Activated T-cell treated with anti-CD3 and anti-CD28 coated beads for 4 hours (primary cell): ENCODE measurements around the gene TTYH2.
"Not testable (repeated sequence)": the region's sequence is repeated elsewhere in the genome, so short reads cannot be mapped to it uniquely, and the experiment has no call there.

Experiments used
- DNase-seq: peaks from one replicate; pipeline ENCODE4 v3.0.0-alpha.2; 2020

TTYH2 gene

GRCh38 chr17:74212913-74213791 lies at the start of gene TTYH2:
Gene TTYH2, plus strand, starts transcription at chr17:74213571. Its CDS starts 17 bp downstream, at chr17:74213588.
- peak; percentile 44 for DNase-seq

GRCh38 chr17:74163836-74164235 lies 49.5 kb upstream of the TTYH2 start:
- no peak for DNase-seq

GRCh38 chr17:74164446-74165045 lies 48.8 kb upstream of the TTYH2 start:
- no peak for DNase-seq

GRCh38 chr17:74165797-74166365 lies 47.5 kb upstream of the TTYH2 start:
- DNase-seq = no peak

GRCh38 chr17:74170924-74171323 lies 42.4 kb upstream of the TTYH2 start:
- no peak for DNase-seq

DNA sequence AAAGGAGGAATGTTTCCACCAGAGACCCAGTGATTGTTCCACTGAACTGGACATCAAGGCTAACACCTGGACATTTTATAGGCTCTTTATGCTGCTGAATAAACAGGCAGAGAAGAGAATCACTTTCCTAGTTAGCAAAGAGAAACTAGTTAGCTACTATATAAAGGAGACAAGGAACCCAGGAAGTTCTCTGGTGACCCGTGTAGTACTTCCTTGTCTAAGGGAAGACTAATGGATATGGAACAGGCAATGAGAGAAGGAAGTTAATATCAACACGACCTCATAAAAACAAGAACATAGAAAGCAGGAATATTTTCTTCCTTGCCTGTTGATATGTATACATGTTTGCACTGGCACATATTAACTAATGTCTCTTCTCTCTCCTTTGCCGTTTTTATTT lies 40.7 kb upstream of the TTYH2 start:
- no peak for DNase-seq

DNA sequence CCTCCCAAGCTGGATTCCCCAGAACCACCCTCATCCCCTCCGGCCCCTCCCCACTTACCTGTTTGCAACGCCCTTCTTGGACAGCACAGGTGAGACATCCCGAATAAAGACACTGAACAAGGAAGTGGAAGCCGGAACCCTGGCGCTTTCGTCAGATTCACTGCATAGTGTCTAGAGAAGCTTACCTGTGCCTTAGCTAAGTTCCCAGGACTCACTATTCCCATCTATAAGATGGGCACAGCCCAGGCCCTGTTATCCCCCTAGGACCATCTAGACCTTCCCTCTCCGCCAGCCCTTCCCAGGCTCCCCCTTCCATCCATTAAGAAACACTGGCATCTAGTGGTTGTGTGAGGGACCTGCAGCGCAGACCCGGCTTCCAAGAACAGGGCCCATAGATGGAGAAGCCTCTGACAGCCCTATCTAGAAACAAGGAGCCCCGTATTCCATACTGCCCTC lies 36.8 kb upstream of the TTYH2 start:
- peak; percentile 18 for DNase-seq

DNA sequence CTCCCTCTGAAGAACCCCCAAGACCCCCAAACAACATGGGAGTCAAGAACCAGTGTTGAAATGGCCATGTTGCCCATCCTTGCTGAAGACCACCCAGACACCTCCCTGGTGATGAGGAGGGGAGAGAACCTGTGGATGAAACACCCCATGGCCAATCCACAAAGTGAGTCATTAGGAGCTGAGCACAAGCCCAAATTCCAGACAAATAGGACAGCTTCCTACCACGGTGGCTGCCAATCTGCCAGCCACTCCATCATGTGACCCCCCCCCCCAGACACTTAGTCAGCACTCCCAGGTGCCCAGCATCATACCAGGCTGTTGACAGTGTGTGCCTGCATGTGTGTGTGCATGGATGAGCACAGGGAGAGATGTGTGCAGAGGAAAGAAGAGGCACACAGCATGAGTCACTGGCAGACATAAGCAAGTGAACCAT lies 36.3 kb upstream of the TTYH2 start:
- no peak for DNase-seq

DNA sequence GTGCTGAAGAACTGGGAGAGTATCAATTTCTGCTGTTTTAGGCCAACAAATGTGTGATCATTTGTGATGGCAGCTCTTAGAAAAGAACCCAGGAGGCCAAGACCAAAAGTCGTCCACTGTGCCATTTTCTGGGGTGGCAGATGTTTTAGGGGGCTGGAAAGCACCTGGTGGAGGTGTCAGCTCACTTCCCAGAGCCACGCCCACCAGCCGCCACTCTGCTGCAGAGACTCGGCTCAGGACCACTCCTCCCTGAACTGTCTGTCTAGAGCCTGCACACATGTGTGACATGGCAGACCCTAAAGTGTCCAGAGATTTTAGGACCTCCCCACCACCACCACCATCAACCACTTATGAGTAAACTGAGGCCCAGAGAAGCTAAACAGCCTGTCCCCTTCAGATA lies 33.8 kb upstream of the TTYH2 start:
- DNase-seq = no peak

- no peak for DNase-seq
Measured at GRCh38 chr17:74180336-74180735, 33.0 kb upstream of the TTYH2 start.

GRCh38 chr17:74181341-74181740 lies 32.0 kb upstream of the TTYH2 start:
- DNase-seq = no peak

- DNase-seq = no peak
Measured at GRCh38 chr17:74182041-74182723, 31.2 kb upstream of the TTYH2 start.

DNA sequence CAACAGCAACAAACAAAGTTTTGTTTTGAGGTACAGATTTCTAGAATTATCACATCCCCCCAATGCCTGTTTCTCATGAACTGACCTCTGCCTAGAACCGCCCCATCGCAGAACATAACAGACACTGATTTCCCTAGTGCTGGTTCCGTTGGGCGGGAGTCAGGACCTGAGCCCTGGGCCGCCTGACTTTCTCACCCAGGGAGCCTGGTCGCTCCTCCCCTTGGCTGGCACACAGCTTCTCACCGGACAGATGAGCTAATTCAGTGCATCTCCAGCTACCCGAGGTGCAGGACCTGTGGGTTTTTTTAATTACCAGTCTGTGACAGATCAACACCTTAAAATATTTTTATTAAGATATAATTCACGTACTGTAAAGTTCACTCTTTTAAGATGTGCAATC lies 30.0 kb upstream of the TTYH2 start:
- no peak for DNase-seq

DNA sequence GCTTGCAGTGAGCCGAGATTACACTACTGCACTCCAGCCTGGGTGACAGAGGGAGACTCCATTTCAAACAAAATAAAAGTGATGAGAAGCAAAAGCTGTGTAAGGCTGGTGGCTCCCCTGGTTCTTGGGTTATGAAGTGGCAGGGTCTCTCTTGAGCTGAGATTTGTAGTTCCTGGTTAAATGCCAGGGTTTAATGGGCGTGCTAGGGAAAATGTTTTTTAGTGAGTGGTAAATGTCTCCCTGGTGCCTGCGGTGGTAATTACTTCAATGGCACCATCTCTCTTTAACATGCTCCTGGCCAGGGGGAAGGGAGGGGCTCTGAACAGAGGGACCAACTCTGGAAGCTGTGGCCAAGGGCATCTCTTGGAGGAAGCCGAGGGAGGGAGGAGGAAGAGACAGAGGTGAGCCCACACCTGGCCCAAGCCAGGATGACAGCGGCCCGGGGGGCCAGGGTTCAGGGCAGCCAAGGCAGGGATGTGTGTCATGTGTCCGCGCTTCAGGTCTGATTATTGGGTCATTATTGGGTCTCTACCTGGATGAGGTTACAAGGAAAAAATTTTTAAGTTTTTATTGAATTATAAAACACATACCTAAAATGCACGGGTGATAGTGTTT lies 27.7 kb upstream of the TTYH2 start:
- DNase-seq = no peak

DNA sequence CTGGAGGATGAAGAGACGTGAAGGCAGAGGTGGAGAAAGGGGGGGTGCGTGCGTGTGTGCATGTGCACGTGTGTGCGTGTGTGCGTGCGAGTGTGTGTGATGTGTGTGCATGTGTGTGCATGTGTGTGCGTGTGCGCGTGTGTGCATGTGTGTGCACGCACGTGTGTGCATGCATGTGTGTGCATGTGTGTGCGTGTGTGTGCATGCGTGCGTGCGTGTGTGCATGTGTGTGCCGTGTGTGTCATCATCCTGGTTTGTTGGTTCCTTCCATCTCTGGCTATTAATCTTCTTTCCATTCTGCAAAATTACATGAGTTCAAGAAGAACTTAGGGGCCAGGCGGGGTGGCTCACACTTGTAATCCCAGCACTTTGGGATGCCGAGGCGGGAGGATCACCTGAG lies 26.9 kb upstream of the TTYH2 start:
- no peak for DNase-seq

GRCh38 chr17:74187761-74188160 lies 25.6 kb upstream of the TTYH2 start:
- DNase-seq = no peak

DNA sequence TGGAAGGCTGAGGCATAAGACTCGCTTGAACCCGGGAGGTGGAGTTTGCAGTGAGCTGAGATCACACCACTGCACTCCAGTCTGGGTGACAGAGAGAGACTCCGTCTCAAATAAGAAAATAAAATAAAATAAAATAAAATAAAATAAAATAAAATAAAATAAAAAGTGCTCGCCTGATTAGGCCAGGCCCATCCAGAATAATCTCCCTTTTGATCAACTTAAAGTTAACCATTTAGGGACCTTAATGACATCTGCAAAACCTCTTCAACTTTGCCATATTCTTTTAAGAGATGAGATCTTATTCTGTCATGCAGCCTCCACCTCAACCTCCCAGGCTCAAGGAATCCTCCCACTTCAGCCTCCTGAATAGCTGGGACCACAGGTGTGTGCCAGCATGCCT lies 24.7 kb upstream of the TTYH2 start:
- DNase-seq = not testable (repeated sequence)

- DNase-seq = no peak
Measured at GRCh38 chr17:74190154-74190553, 23.2 kb upstream of the TTYH2 start.

- DNase-seq = no peak
Measured at GRCh38 chr17:74190807-74191406, 22.5 kb upstream of the TTYH2 start.

GRCh38 chr17:74192950-74193781 lies 20.2 kb upstream of the TTYH2 start:
- no peak for DNase-seq

GRCh38 chr17:74194682-74195081 lies 18.7 kb upstream of the TTYH2 start:
- DNase-seq = no peak
